Suprapubic skin (tissue), 4 donors: ENCODE measurements around the gene KIAA0825. TPM values are rescaled to one million over a fixed set of nuclear protein-coding genes. Genes with fewer than 3 reads are reported as not detected.

Experiments
- DNase-seq, 2 donors: peaks; one replicate each; pipeline ENCODE4 v3.0.0-alpha.2; 2019; ENCODE audit warnings: low spot score in 2 of 2
- H3K27ac ChIP-seq: fragments of 200-600 bp; sonication (generic); one replicate; pipeline ENCODE4 v1.5.1; 2019
- H3K27me3 ChIP-seq: fragments of 200-600 bp; sonication (generic); one replicate; pipeline ENCODE4 v1.5.1; 2019
- H3K36me3 ChIP-seq: fragments of 200-600 bp; sonication (generic); one replicate; pipeline ENCODE4 v1.5.1; 2019
- H3K4me1 ChIP-seq: fragments of 200-600 bp; sonication (generic); one replicate; pipeline ENCODE4 v1.5.1; 2019
- H3K4me3 ChIP-seq: fragments of 200-600 bp; sonication (generic); one replicate; pipeline ENCODE4 v1.5.1; 2019; ENCODE audit warnings: mild to moderate bottlenecking
- H3K9me3 ChIP-seq: fragments of 200-600 bp; sonication (generic); one replicate; pipeline ENCODE4 v1.5.1; 2019
- CTCF ChIP-seq, 2 donors: fragments of 200-600 bp in 1 of 2; fragments of 450-650 bp in 1 of 2; sonication (generic) in 1 of 2; IDR thresholded peaks; one replicate each; pipeline ENCODE4 v1.5.1; 2016 to 2019; ENCODE audit warnings: antibody characterized with exemption in 2 of 2, mild to moderate bottlenecking in 1 of 2, moderate library complexity in 1 of 2
- EP300 ChIP-seq: sonication (generic); formaldehyde crosslinking; IDR thresholded peaks from one replicate; pipeline ENCODE4 v1.6.1; 2017; ENCODE audit warnings: antibody characterized with exemption
- POLR2A ChIP-seq, 2 donors: fragments of 450-650 bp; IDR thresholded peaks; one replicate each; pipeline ENCODE4 v1.6.1; 2017; ENCODE audit warnings: antibody characterized with exemption in 2 of 2, mild to moderate bottlenecking in 2 of 2, moderate library complexity in 2 of 2
- POLR2AphosphoS5 ChIP-seq, 3 donors: sonication (generic); formaldehyde crosslinking; IDR thresholded peaks; one replicate each; pipeline ENCODE4 v1.6.1; 2017; ENCODE audit warnings: antibody characterized with exemption in 3 of 3
- WGBS: methylation state at CpG from one replicate; pipeline ENCODE4 v1.1.5; 2018; 5-methylcytosine and 5-hydroxymethylcytosine counted together
- total RNA-seq, 4 donors: library from RNA; depleted of rRNA; stranded (reverse); fragments of >200 nt; gene quantifications; one replicate each; pipeline ENCODE4 v1.1.0, GENCODE V29; 2016

Gene KIAA0825
- total RNA-seq, 4 donors from 2014 or later, result 3.4 to 5.8 (median 4.5) TPM

- Histone ChIP-seq H3K27me3 (no peaks in the 10 kb centered on the region), H3K4me3 (no peak overlapping the region), H3K4me1 (no peaks in the 10 kb centered on the region), H3K27ac (no peak overlapping the region), H3K9me3 (no peaks in the 10 kb centered on the region), H3K36me3 (no peaks in the 10 kb centered on the region)
- no peak for DNase-seq
- no peak for TF ChIP-seq POLR2A (IDR thresholded peaks at IDR 0.05)
- TF ChIP-seq POLR2AphosphoS5 (IDR thresholded peaks at IDR 0.05), result no peak
- no peak for TF ChIP-seq CTCF (IDR thresholded peaks at IDR 0.05)
- TF ChIP-seq EP300, result no peak
- 82% methylated on average over 3 of the region's 3 CpGs for WGBS
Observed at GRCh38 chr5:94217745-94218144, 400.7 kb downstream of the KIAA0825 start.

GRCh38 chr5:94217216-94217615 lies 401.2 kb downstream of the KIAA0825 start:
- no peaks in the 10 kb centered on the region for H3K27me3 ChIP-seq
- H3K4me1 ChIP-seq, result no peaks in the 10 kb centered on the region
- no peaks in the 10 kb centered on the region for H3K36me3 ChIP-seq
- H3K27ac ChIP-seq, result no peak overlapping the region
- TF ChIP-seq POLR2A (IDR thresholded peaks at IDR 0.05), result no peak
- TF ChIP-seq CTCF (IDR thresholded peaks at IDR 0.05), result no peak
- TF ChIP-seq EP300, result no peak
- no peak for TF ChIP-seq POLR2AphosphoS5 (IDR thresholded peaks at IDR 0.05)
- no peak for DNase-seq
- 93% methylated on average over 2 of the region's 2 CpGs for WGBS
- no peaks in the 10 kb centered on the region for H3K9me3 ChIP-seq
- no peak overlapping the region for H3K4me3 ChIP-seq

- DNase-seq, result no peak
- Histone ChIP-seq H3K27me3 (no peaks in the 10 kb centered on the region), H3K27ac (no peak overlapping the region), H3K4me1 (no peaks in the 10 kb centered on the region), H3K4me3 (no peak overlapping the region), H3K9me3 (no peaks in the 10 kb centered on the region), H3K36me3 (no peaks in the 10 kb centered on the region)
- WGBS, result no CpG with 5 or more reads among the region's 1 CpG
- no peak for TF ChIP-seq CTCF (IDR thresholded peaks at IDR 0.05)
- no peak for TF ChIP-seq POLR2A (IDR thresholded peaks at IDR 0.05)
- no peak for TF ChIP-seq POLR2AphosphoS5 (IDR thresholded peaks at IDR 0.05)
- TF ChIP-seq EP300, result no peak
Observed at GRCh38 chr5:94212476-94212875, 405.9 kb downstream of the KIAA0825 start.

GRCh38 chr5:94209774-94210355 lies 408.5 kb downstream of the KIAA0825 start:
- no peaks in the 10 kb centered on the region for H3K9me3 ChIP-seq
- TF ChIP-seq CTCF (IDR thresholded peaks at IDR 0.05), result no peak
- no peak for TF ChIP-seq EP300
- TF ChIP-seq POLR2AphosphoS5 (IDR thresholded peaks at IDR 0.05), result no peak
- TF ChIP-seq POLR2A (IDR thresholded peaks at IDR 0.05), result no peak
- H3K27me3 ChIP-seq, result no peaks in the 10 kb centered on the region
- no peaks in the 10 kb centered on the region for H3K4me1 ChIP-seq
- no peak overlapping the region for H3K4me3 ChIP-seq
- no peak for DNase-seq
- H3K27ac ChIP-seq, result no peak overlapping the region
- WGBS, result 83% methylated on average over 8 of the region's 8 CpGs
- no peaks in the 10 kb centered on the region for H3K36me3 ChIP-seq

- WGBS, result 91% methylated on average over 3 of the region's 3 CpGs
- Histone ChIP-seq H3K36me3 (no peaks in the 10 kb centered on the region), H3K4me1 (no peaks in the 10 kb centered on the region), H3K27ac (no peak overlapping the region), H3K9me3 (no peaks in the 10 kb centered on the region), H3K4me3 (no peak overlapping the region), H3K27me3 (no peaks in the 10 kb centered on the region)
- no peak for DNase-seq
- TF ChIP-seq POLR2A (IDR thresholded peaks at IDR 0.05) (no peak), EP300 (no peak), POLR2AphosphoS5 (IDR thresholded peaks at IDR 0.05) (no peak), CTCF (IDR thresholded peaks at IDR 0.05) (no peak)
Observed at GRCh38 chr5:94209272-94209671, 409.1 kb downstream of the KIAA0825 start.
